K562 (cell line): ENCODE data around the gene MSRB2. TPM values are rescaled to one million over a fixed set of nuclear protein-coding genes. Genes with fewer than 3 reads are reported as not detected.

Experiments used
- ARNT ChIP-seq, 2 experiments: fragments of 450-650 bp; IDR thresholded peaks; 2 replicates each; pipeline ENCODE4 v1.6.1; 2016; ENCODE audit warnings: mild to moderate bottlenecking in 1 of 2
- CBX3 ChIP-seq, 2 experiments: IDR thresholded peaks; 1 replicate in 1 of 2; 2 replicates in 1 of 2; pipeline ENCODE4 v1.6.1; 2012; ENCODE audit warnings: inconsistent platforms in 2 of 2, low read length in 2 of 2, borderline replicate concordance in 1 of 2, control low read depth in 1 of 2
- COPS2 ChIP-seq: fragments of 450-650 bp; conservative IDR thresholded peaks from 2 replicates; pipeline ENCODE4 v1.6.1; 2016; ENCODE audit warnings: mild to moderate bottlenecking, moderate library complexity
- EGR1 ChIP-seq: fragments of 450-650 bp; conservative IDR thresholded peaks from 2 replicates; pipeline ENCODE4 v1.6.1; 2017; ENCODE audit warnings: mild to moderate bottlenecking
- GTF2E2 ChIP-seq: fragments of 200-800 bp; sonication (Bioruptor generic); IDR thresholded peaks from 2 replicates; pipeline ENCODE4 v1.6.1; 2016; ENCODE audit warnings: missing genetic modification characterization, missing compliant biosample characterization
- JUN ChIP-seq, 2 experiments: sonication (generic) in 1 of 2; formaldehyde crosslinking in 1 of 2; IDR thresholded peaks; 2 replicates each; pipeline versions ENCODE4 v1.6.1 to v1.8.0; 2012 to 2022; ENCODE audit warnings: borderline replicate concordance in 2 of 2, mild to moderate bottlenecking in 2 of 2, improper control_type of control experiment in 1 of 2, low read depth in 1 of 2, low read length in 1 of 2, missing genetic modification reagents in 1 of 2
- MAFG ChIP-seq: fragments of 450-650 bp; conservative IDR thresholded peaks from 2 replicates; pipeline ENCODE4 v1.6.1; 2016; ENCODE audit warnings: missing genetic modification characterization, missing compliant biosample characterization
- NCOR1 ChIP-seq: fragments of 450-650 bp; IDR thresholded peaks from 2 replicates; pipeline ENCODE4 v1.6.1; 2016; ENCODE audit warnings: mild to moderate bottlenecking, moderate library complexity
- NFE2L1 ChIP-seq: fragments of 450-650 bp; IDR thresholded peaks from 2 replicates; pipeline ENCODE4 v1.6.1; 2016; ENCODE audit warnings: missing genetic modification characterization, low read depth, mild to moderate bottlenecking, missing compliant biosample characterization, moderate library complexity, borderline replicate concordance
- NR4A1 ChIP-seq, 2 experiments: fragments of 250-450 bp in 1 of 2; fragments of 450-650 bp in 1 of 2; sonication (Bioruptor Pico) in 1 of 2; IDR thresholded peaks; 2 replicates each; pipeline versions ENCODE4 v1.4.0 to v1.6.1; 2016 to 2020; ENCODE audit warnings: mild to moderate bottlenecking in 2 of 2, missing compliant biosample characterization in 1 of 2, missing genetic modification characterization in 1 of 2, moderate library complexity in 1 of 2
- NRF1 ChIP-seq, 2 experiments: fragments of 450-650 bp; IDR thresholded peaks in 1 of 2; conservative IDR thresholded peaks in 1 of 2; 2 replicates each; pipeline ENCODE4 v1.6.1; 2014; ENCODE audit warnings: mild to moderate bottlenecking in 2 of 2
- PHF21A ChIP-seq: fragments of 450-650 bp; IDR thresholded peaks from 2 replicates; pipeline ENCODE4 v1.6.1; 2017; ENCODE audit warnings: low read depth, borderline replicate concordance
- SMAD1 ChIP-seq: fragments of 150-350 bp; IDR thresholded peaks from 2 replicates; pipeline ENCODE4 v1.6.1; 2014; ENCODE audit warnings: low read length, low read depth; ENCODE audit not compliant: partially characterized antibody
- SMARCE1 ChIP-seq: fragments of 450-650 bp; IDR thresholded peaks from 2 replicates; pipeline ENCODE4 v1.7.1; 2016; ENCODE audit warnings: mild to moderate bottlenecking
- ZEB2 ChIP-seq: fragments of 450-650 bp; IDR thresholded peaks from 2 replicates; pipeline ENCODE4 v1.6.1; 2016
- ZFP36 ChIP-seq: fragments of 150-350 bp; IDR thresholded peaks from 2 replicates; pipeline ENCODE4 v1.6.1; 2018; ENCODE audit warnings: low read length, low read depth; ENCODE audit not compliant: partially characterized antibody
- ZNF696 ChIP-seq: fragments of 250-450 bp; sonication (Bioruptor Pico); conservative IDR thresholded peaks from 2 replicates; pipeline ENCODE4 v1.4.0; 2020; ENCODE audit warnings: mild to moderate bottlenecking, moderate library complexity
- polyA plus RNA-seq, 8 experiments: library from polyadenylated mRNA; depleted of rRNA in 4 of 8; stranded (reverse) in 5 of 8; unstranded in 3 of 8; fragments of >200 nt; fragmentation: Nextera tagmentation in 2 of 8; fragmentation: Illumina TruSeq in 1 of 8; extraction: Ambion mirVana in 2 of 8; extraction: Trizol in 1 of 8; gene quantifications; 2 replicates each; pipeline versions ENCODE4 v1.2.1 to v1.2.3, GENCODE V29; 2011 to 2014; ENCODE audit warnings: inconsistent platforms in 1 of 8, missing spikeins in 1 of 8
- total RNA-seq, 7 experiments: library from RNA; depleted of rRNA in 6 of 7; stranded (reverse); fragments of >200 nt in 6 of 7; fragmentation: Illumina TruSeq in 2 of 7; extraction: Trizol in 2 of 7; gene quantifications; 2 replicates each; pipeline versions ENCODE4 v1.2.1 to v1.2.3, GENCODE V29; 2011 to 2021; ENCODE audit warnings: low replicate concordance in 1 of 7
- TF ChIP-seq, protein P1 (sequence below): fragments of 450-650 bp; IDR thresholded peaks from 2 replicates; pipeline ENCODE4 v1.6.1; 2017; ENCODE audit warnings: antibody characterized with exemption, mild to moderate bottlenecking
- TF ChIP-seq, protein P2 (sequence below): fragments of 200-800 bp; sonication (Bioruptor generic); IDR thresholded peaks from 2 replicates; pipeline ENCODE4 v1.6.1; 2017; ENCODE audit warnings: missing genetic modification characterization, missing compliant biosample characterization
- TF ChIP-seq, protein P3 (sequence below): fragments of 250-450 bp; sonication (Bioruptor Pico); IDR thresholded peaks from 2 replicates; pipeline ENCODE4 v1.4.0; 2020; ENCODE audit warnings: mild to moderate bottlenecking

MSRB2 gene
- total and polyA plus RNA-seq, 9 of the 15 experiments (the other 6 are each of a cell fraction or from before 2014, with no cell fraction given) = 1.5 to 22.3 (median 5.9) TPM

DNA sequence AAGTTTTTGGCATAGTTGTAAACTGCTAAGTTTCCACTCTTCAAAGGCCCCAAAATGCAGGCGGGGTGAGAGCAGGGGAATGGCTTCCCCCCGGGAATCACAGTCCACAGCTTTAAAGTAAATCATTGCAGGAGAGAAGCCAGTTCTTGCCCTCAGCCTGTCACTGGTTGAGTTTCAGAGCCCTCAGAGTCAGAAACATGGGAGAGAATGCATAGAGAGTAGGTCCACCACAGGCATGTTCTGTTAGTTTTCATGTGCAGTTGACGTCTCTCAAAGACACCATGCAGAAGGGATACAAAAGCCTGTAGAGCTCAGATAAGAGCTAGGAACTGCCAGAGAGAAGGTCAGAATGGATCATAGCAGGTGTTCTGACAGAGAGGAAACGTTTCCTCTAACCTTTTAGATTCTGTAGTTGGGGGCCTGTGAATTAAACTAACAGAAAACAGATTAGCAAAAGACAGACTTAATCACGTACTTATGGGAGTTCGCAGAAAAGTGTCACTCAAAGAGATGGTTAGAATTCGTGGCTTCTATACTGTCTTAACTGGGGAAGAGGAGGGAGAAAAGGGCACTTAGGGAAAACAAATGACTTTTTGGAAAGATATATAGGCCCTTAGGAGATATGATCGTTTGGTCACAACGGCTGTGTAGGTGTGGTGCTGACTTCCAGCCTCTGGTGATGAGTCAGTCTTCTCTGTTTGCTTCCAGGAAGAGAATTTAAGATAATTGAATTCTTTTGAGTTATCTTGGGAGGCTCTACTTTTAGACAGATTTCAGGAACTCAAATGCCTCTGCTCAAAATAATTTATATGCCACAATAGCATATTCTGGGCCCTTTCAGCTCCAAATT is 48.0 kb upstream of the MSRB2 start (continued):
- TF ChIP-seq, protein P1, sequence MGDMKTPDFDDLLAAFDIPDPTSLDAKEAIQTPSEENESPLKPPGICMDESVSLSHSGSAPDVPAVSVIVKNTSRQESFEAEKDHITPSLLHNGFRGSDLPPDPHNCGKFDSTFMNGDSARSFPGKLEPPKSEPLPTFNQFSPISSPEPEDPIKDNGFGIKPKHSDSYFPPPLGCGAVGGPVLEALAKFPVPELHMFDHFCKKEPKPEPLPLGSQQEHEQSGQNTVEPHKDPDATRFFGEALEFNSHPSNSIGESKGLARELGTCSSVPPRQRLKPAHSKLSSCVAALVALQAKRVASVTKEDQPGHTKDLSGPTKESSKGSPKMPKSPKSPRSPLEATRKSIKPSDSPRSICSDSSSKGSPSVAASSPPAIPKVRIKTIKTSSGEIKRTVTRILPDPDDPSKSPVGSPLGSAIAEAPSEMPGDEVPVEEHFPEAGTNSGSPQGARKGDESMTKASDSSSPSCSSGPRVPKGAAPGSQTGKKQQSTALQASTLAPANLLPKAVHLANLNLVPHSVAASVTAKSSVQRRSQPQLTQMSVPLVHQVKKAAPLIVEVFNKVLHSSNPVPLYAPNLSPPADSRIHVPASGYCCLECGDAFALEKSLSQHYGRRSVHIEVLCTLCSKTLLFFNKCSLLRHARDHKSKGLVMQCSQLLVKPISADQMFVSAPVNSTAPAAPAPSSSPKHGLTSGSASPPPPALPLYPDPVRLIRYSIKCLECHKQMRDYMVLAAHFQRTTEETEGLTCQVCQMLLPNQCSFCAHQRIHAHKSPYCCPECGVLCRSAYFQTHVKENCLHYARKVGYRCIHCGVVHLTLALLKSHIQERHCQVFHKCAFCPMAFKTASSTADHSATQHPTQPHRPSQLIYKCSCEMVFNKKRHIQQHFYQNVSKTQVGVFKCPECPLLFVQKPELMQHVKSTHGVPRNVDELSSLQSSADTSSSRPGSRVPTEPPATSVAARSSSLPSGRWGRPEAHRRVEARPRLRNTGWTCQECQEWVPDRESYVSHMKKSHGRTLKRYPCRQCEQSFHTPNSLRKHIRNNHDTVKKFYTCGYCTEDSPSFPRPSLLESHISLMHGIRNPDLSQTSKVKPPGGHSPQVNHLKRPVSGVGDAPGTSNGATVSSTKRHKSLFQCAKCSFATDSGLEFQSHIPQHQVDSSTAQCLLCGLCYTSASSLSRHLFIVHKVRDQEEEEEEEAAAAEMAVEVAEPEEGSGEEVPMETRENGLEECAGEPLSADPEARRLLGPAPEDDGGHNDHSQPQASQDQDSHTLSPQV = peak; percentile 73
- TF ChIP-seq ARNT (IDR thresholded peaks at IDR 0.05) (peak; percentile 54 to 71; a peak in 3 of 4 replicates), JUN (IDR thresholded peaks at IDR 0.05; ENCODE audit: borderline replicate concordance, low read depth, low read length) (peak; percentile 79), JUN (CRISPR knock-in tag; IDR thresholded peaks at IDR 0.05; ENCODE audit: borderline replicate concordance) (no peak), ZNF696 (CRISPR knock-in tag) (no peak), CBX3 (IDR thresholded peaks at IDR 0.05; ENCODE audit: borderline replicate concordance in 1 of 2, low read length in 2 of 2) (peak in 1 of 2 experiments; percentile 72; a peak in 1 of 3 replicates), NRF1 (conservative IDR thresholded peaks at IDR 0.05 in 1 of 2, IDR thresholded peaks at IDR 0.05 in 1 of 2) (0 out of 4 replicates have a peak, but pooled peaks have one; percentile 10 to 12), GTF2E2 (peak; percentile 77; the same call in 1 of the 2 replicates), COPS2 (no peak), MAFG (tag) (peak; percentile 57; the same call in 1 of the 2 replicates), SMAD1 (no peak), NR4A1 (CRISPR knock-in tag; IDR thresholded peaks at IDR 0.05) (no peak), NR4A1 (tag; IDR thresholded peaks at IDR 0.05) (0 out of 2 replicates have a peak, but pooled peaks have one; percentile 65), EGR1 (no peak), ZEB2 (peak; percentile 93), PHF21A (no peak), ZFP36 (peak; percentile 18), SMARCE1 (peak; percentile 93), NCOR1 (peak; percentile 80), NFE2L1 (tag) (no peak)
- TF ChIP-seq, protein P2, sequence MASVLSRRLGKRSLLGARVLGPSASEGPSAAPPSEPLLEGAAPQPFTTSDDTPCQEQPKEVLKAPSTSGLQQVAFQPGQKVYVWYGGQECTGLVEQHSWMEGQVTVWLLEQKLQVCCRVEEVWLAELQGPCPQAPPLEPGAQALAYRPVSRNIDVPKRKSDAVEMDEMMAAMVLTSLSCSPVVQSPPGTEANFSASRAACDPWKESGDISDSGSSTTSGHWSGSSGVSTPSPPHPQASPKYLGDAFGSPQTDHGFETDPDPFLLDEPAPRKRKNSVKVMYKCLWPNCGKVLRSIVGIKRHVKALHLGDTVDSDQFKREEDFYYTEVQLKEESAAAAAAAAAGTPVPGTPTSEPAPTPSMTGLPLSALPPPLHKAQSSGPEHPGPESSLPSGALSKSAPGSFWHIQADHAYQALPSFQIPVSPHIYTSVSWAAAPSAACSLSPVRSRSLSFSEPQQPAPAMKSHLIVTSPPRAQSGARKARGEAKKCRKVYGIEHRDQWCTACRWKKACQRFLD (CRISPR knock-in tag) = peak; percentile 48
- TF ChIP-seq, protein P3, sequence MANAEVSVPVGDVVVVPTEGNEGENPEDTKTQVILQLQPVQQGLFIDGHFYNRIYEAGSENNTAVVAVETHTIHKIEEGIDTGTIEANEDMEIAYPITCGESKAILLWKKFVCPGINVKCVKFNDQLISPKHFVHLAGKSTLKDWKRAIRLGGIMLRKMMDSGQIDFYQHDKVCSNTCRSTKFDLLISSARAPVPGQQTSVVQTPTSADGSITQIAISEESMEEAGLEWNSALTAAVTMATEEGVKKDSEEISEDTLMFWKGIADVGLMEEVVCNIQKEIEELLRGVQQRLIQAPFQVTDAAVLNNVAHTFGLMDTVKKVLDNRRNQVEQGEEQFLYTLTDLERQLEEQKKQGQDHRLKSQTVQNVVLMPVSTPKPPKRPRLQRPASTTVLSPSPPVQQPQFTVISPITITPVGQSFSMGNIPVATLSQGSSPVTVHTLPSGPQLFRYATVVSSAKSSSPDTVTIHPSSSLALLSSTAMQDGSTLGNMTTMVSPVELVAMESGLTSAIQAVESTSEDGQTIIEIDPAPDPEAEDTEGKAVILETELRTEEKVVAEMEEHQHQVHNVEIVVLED (CRISPR knock-in tag) = no peak
